IPS-18c (cell line): Measurements from ENCODE around the gene ANK3.

ENCODE experiments used
- H3K4me3 ChIP-seq: 2 replicates; pipeline ENCODE4 v1.7.0; 2013; ENCODE audit warnings: low read depth, mild to moderate bottlenecking, low read length, moderate library complexity; ENCODE audit not compliant: insufficient read depth
- H3K9me3 ChIP-seq: one replicate; pipeline ENCODE4 v1.6.1; 2013; ENCODE audit warnings: mild to moderate bottlenecking, low read length, moderate library complexity; ENCODE audit not compliant: control insufficient read depth, insufficient read depth

The ANK3 gene

GRCh38 chr10:60167050-60167449 is 222.6 kb downstream of the ANK3 start:
- Histone ChIP-seq H3K9me3 (no peaks in the 10 kb centered on the region), H3K4me3 (no peak overlapping the region)

DNA sequence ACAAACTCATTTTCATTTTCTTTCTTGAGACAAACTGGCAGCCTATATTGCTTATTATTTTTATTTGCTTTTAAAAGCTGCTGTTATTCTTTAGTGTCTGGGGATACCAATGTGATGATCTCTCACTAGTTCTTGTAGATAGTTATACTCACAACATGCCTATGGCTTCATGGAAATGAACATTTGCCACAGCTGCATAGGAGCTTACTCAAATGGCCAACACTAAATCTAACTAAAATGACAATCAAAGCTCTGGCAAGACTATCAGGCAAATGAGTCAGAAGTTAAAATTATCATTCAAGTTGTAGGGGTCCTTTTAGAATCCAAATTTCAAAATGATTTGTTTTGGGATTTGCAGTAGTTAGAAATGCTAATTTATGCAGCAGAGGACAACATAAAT is 225.9 kb downstream of the ANK3 start:
- Histone ChIP-seq H3K4me3 (no peak overlapping the region), H3K9me3 (no peaks in the 10 kb centered on the region)

DNA sequence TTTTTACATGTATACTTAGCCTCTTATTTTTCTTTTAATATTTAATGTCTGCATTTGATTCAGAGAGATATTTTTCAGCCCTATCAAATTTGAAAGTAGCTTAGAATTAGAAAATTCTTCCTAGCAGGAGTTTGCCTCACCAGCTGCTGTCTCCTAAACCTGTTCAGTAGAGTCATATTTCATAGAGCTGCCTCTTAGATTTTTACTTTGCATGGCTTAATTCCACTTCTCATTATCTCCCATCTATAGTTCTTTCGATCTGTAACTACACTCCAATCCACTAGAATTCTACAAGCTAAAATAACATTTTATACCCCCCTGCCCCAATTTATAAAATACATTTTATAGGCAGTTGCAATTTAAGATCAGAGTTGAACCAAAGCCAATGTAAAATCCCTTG is 227.0 kb downstream of the ANK3 start:
- Histone ChIP-seq H3K9me3 (no peaks in the 10 kb centered on the region), H3K4me3 (no peak overlapping the region)

GRCh38 chr10:60155943-60156683 is 233.6 kb downstream of the ANK3 start:
- Histone ChIP-seq H3K9me3 (no peaks in the 10 kb centered on the region), H3K4me3 (no peak overlapping the region)

GRCh38 chr10:60155099-60155877 is 234.4 kb downstream of the ANK3 start:
- Histone ChIP-seq H3K9me3 (no peaks in the 10 kb centered on the region), H3K4me3 (no peak overlapping the region)

DNA sequence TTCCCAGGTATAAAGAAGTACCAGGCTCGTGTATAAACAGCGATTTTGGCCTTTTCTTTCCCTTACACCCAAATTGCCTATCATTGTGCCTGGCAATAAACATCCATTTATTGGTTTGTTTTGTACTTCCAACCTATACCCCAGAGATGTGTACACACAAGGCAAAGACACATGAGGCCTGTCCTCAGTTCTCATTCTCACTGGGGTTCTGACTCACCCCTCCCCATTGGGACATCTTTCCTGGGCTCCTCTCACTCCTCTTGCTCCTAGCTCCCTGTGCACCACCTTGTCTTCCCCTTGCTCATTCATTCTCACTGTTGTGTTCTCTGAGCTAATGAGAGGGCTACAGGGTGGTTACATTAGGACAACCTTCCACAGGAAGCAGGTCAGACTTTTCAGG is 240.7 kb downstream of the ANK3 start:
- H3K9me3 ChIP-seq = no peaks in the 10 kb centered on the region
- no peak overlapping the region for H3K4me3 ChIP-seq

DNA sequence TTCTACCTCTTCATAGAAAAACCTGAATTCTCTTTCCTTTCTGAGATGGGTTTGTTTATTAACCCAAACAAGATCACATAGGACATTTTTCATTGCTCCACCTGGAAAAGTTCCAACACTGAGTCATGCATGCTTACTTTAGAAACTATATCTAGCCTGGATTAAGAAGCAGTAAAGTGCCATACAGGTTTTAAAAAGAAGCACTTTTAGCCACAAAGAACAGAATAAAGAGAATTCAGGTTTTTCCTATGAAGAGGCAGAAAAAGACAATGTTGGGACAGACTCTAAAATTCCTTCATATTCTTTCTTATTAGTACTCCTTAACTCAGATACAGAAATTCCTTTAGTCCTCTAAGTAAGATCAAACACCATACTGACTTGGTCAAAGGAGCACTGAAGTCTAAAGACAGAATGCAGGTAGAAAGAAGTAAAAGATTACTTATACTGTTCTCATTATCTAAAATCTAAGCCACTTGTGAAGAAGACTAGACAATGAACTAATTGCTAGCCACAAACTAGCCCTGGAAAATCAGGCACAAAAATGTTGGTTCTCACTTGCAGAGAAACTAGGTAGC is 241.3 kb downstream of the ANK3 start:
- H3K9me3 ChIP-seq = no peaks in the 10 kb centered on the region
- no peak overlapping the region for H3K4me3 ChIP-seq

- no peak overlapping the region for H3K4me3 ChIP-seq
- H3K9me3 ChIP-seq = no peaks in the 10 kb centered on the region
Measured at GRCh38 chr10:60147576-60148265, 242.0 kb downstream of the ANK3 start.

DNA sequence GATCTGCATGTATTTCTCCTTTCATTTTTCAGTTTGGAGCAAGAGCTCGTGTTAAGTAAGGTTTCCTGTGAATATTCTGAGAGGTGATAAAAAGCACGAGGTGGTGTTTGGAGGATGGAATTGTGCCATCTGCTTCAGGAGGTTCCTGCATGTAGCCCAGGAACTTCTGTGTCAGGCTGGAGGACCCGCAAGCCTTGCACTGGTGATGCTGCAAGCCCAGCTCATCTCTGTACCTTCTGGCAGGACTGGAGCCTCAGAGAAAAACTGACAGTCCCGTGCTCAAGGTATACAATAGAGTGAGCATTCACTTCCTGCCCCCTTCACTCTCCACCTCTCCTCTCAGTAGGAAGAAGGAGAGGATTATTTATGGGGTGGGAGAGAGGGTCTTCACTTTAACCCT is 242.7 kb downstream of the ANK3 start:
- H3K4me3 ChIP-seq = no peak overlapping the region
- no peaks in the 10 kb centered on the region for H3K9me3 ChIP-seq

DNA sequence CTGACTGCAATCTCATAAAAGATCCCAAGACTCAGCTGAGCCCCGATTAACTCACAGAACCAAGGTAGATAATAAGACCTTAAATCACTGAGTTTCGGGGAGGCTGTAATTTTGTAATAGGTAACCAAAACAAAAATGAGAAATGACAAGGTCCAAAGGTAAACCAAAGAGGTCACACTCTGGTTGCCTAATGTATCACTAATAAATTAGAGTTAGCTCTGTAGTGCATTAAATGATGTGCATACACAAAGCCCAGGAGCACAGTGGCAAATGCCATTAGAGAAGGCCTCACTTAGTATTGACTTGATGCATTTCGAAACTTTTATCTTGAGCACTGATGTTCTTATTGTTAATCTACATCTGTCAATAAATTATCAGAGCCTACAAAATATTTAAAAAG is 245.6 kb downstream of the ANK3 start:
- H3K9me3 ChIP-seq = no peaks in the 10 kb centered on the region
- H3K4me3 ChIP-seq = no peak overlapping the region

GRCh38 chr10:60142736-60143135 is 246.9 kb downstream of the ANK3 start:
- Histone ChIP-seq H3K4me3 (no peak overlapping the region), H3K9me3 (no peaks in the 10 kb centered on the region)

DNA sequence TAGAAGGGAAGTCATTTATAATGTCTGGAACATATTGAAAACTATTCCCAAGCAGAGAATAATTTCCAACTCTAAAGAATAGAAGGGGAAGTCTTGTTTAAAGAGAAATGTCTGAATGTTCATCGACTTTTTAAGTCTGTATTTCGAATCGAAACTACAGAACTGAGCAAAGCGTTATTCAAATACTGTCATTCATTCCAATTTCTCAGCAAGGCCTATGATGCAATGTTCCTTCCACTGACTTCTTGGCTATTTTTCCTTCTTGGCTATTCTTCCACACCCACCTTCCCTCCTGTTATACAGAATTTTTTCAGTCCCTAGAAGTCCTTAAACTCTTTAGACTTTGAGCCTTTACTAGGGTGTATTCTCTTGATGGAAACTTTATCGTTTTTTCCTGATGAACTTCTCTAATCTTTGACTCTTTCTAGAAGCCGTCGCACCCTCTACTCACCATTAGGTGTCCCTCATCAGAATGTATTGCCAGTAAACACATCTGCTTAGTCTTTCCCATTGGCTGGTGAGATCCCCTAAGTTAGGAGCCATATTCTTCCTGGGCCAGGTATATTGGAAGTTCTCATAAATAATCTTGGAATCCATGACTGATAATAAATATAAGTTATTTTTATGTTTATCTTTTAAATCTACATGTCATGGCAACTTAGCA is 247.6 kb downstream of the ANK3 start:
- Histone ChIP-seq H3K9me3 (no peaks in the 10 kb centered on the region), H3K4me3 (no peak overlapping the region)

- peak overlapping the region; percentile 44; the same call in 1 of the 2 replicates for H3K4me3 ChIP-seq
Measured at GRCh38 chr10:60140651-60141632, 248.7 kb downstream of the ANK3 start.

DNA sequence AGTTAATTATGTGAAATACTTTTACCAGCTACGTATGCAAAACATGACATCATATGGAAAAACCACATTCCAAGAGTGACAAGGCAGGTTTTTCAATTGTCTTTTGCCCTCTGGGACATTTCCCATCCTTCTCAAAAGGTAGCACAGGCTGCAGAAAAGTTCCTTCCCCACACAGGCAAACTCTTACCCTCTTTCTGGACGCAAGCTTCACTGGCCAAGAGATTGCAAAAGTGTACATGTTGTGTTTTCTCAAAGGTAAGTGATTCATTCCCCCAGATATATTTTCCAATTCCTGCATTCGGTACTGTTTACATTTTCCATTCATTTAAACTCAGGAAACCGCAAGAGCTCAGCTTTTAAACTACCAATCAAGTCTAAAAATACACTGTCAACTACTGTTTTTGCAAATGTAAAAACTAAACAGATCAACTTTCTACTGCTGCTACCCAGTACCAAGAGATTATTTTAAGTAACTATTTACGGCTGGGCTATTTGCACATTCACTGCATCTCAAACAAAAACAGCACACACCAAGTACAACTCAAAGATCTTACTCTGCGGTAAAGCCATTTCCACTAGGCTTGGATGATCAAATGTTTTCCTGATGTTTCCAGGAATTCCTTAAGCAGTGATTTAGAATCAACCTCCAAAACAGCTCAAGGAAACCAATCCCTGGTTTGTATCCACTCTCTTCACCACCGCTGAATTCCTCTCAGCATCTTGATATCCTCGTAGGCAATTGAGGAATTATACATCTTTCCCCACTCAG is 249.7 kb downstream of the ANK3 start:
- H3K9me3 ChIP-seq = no peaks in the 10 kb centered on the region
- H3K4me3 ChIP-seq = peak overlapping the region; percentile 44

More at GRCh38 chr10:60140651-60141632, 248.7 kb downstream of the ANK3 start:
- no peaks in the 10 kb centered on the region for H3K9me3 ChIP-seq

DNA sequence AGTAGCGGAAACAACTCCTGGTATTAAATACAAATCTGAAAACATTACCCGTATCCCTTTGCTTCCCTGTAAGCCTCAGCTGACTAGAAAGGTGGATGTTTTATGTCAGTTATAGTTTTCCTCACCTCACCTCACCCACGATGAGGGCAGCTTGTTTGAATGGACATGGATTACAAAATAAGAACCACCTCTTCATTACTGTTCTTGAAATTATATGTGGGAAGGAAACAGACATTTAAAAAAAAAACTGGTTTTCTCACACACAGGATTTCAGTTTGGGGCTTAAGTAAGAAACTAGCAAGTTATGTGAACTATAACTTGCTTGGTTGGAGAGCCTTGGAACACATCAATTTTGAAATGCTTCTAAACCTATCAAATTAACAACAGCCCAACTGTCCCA is 250.4 kb downstream of the ANK3 start:
- no peaks in the 10 kb centered on the region for H3K9me3 ChIP-seq
- H3K4me3 ChIP-seq = peak overlapping the region; percentile 44; the same call in 1 of the 2 replicates
